ENCODE measurements around the gene SCRN1. TPM values are rescaled to one million over a fixed set of nuclear protein-coding genes. Genes with fewer than 3 reads are reported as not detected.

SCRN1 gene
- total and polyA plus RNA-seq, 2 experiments from 2014 or later = 15.2 to 66.7 TPM

DNA sequence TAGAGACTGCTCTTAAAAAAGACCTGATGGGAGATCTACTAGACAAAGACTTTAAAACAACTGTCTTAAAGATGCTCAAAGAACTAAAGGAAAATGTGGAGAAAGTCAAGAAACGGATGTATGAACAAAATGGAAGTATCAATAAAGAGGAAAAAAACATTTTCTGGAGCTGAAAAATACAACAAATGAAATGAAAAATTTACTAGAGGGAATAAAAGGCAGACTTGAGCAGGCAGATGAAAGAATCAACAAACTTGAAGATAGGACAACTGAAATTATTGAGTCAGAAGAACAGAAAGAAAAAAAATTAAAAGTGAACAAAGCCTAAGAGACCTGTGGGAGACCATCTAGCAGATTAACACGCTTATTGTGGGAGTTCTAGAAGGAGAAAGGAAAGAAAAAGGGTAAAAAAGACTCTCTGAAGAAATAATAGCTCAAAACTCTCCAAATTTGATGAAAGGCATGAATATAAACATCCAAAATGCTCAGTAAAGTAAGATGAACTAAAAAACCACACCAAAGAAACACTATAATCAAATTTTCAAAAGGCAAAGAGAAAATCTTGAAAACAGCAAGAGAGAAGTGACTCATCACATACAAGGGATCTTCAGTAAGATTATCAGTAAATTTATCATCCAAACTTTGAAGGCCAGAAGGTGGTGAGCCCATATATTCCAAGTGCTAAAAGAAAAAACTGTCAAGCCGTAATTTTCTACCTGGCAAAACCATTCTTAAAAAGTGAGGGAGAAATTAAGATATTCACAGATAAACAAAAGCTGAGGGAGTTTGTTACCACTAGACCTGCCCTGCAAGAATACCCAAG, 83.2 kb downstream of the SCRN1 start (continued):
- TF ChIP-seq, protein P1, sequence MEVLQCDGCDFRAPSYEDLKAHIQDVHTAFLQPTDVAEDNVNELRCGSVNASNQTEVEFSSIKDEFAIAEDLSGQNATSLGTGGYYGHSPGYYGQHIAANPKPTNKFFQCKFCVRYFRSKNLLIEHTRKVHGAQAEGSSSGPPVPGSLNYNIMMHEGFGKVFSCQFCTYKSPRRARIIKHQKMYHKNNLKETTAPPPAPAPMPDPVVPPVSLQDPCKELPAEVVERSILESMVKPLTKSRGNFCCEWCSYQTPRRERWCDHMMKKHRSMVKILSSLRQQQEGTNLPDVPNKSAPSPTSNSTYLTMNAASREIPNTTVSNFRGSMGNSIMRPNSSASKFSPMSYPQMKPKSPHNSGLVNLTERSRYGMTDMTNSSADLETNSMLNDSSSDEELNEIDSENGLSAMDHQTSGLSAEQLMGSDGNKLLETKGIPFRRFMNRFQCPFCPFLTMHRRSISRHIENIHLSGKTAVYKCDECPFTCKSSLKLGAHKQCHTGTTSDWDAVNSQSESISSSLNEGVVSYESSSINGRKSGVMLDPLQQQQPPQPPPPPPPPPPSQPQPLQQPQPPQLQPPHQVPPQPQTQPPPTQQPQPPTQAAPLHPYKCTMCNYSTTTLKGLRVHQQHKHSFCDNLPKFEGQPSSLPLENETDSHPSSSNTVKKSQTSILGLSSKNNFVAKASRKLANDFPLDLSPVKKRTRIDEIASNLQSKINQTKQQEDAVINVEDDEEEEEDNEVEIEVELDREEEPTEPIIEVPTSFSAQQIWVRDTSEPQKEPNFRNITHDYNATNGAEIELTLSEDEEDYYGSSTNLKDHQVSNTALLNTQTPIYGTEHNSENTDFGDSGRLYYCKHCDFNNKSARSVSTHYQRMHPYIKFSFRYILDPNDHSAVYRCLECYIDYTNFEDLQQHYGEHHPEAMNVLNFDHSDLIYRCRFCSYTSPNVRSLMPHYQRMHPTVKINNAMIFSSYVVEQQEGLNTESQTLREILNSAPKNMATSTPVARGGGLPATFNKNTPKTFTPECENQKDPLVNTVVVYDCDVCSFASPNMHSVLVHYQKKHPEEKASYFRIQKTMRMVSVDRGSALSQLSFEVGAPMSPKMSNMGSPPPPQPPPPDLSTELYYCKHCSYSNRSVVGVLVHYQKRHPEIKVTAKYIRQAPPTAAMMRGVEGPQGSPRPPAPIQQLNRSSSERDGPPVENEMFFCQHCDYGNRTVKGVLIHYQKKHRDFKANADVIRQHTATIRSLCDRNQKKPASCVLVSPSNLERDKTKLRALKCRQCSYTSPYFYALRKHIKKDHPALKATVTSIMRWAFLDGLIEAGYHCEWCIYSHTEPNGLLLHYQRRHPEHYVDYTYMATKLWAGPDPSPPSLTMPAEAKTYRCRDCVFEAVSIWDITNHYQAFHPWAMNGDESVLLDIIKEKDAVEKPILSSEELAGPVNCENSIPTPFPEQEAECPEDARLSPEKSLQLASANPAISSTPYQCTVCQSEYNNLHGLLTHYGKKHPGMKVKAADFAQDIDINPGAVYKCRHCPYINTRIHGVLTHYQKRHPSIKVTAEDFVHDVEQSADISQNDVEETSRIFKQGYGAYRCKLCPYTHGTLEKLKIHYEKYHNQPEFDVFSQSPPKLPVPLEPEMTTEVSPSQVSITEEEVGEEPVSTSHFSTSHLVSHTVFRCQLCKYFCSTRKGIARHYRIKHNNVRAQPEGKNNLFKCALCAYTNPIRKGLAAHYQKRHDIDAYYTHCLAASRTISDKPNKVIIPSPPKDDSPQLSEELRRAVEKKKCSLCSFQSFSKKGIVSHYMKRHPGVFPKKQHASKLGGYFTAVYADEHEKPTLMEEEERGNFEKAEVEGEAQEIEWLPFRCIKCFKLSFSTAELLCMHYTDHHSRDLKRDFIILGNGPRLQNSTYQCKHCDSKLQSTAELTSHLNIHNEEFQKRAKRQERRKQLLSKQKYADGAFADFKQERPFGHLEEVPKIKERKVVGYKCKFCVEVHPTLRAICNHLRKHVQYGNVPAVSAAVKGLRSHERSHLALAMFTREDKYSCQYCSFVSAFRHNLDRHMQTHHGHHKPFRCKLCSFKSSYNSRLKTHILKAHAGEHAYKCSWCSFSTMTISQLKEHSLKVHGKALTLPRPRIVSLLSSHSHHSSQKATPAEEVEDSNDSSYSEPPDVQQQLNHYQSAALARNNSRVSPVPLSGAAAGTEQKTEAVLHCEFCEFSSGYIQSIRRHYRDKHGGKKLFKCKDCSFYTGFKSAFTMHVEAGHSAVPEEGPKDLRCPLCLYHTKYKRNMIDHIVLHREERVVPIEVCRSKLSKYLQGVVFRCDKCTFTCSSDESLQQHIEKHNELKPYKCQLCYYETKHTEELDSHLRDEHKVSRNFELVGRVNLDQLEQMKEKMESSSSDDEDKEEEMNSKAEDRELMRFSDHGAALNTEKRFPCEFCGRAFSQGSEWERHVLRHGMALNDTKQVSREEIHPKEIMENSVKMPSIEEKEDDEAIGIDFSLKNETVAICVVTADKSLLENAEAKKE (CRISPR knock-in tag; IDR thresholded peaks at IDR 0.05) = no peak

DNA sequence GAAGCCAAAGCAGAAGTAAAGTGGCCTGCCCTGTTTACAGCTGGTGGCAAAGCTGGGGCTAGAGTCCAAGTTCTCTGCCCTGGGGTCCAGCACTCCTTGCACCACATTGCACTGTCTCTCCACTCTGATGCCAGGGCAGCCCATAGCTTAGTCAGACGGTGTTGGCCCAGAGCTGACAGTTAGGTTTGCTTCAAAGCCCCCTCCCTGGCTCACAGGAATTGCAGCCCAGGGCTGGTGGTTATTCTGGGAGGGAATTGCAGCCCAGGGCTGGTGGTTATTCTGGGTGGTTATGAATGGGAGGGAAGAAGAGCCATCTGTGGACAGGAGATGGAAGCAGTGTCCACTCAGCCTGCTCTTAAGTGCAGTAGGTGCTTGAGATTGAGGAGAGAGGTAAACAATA, 88.9 kb downstream of the SCRN1 start:
- no peak for DNase-seq (ENCODE audit: low spot score)
- peak; percentile 41; the same call in 1 of the 3 replicates for ATAC-seq
- H3K36me3 Mint-ChIP-seq (ENCODE audit: low read depth) = peaks cover 59% of the 10 kb centered on the region
- H3F3A ChIP-seq (replicated peaks; ENCODE audit: low read depth) = no peaks in the 10 kb centered on the region
- H3K4me3 Mint-ChIP-seq = no peak overlapping the region
- no peak overlapping the region for H3K27ac Mint-ChIP-seq
- H3K36me3 ChIP-seq (ENCODE audit: insufficient read depth) = peaks cover 10% of the 10 kb centered on the region; the same call in 1 of the 2 replicates
- peaks cover 3% of the 10 kb centered on the region for H3K27me3 Mint-ChIP-seq (ENCODE audit: insufficient read depth, low read depth, poor library complexity)
- TF ChIP-seq CREB1 (CRISPR knock-in tag; IDR thresholded peaks at IDR 0.05; ENCODE audit: low read depth) = no peak
- no peak for TF ChIP-seq ZNF331 (CRISPR knock-in tag; IDR thresholded peaks at IDR 0.05; ENCODE audit: low read depth)
- no peak for TF ChIP-seq NANOG (IDR thresholded peaks at IDR 0.05; ENCODE audit: borderline replicate concordance)
- H4K20me1 ChIP-seq (replicated peaks; ENCODE audit: insufficient read depth) = no peaks in the 10 kb centered on the region; the same call in 1 of the 2 replicates
- H2AFZ ChIP-seq = no peak overlapping the region
- H3K4me3 ChIP-seq = no peak overlapping the region
- H3K27me3 ChIP-seq (ENCODE audit: insufficient read depth) = no peaks in the 10 kb centered on the region
- no peaks in the 10 kb centered on the region for H3K79me2 ChIP-seq (replicated peaks; ENCODE audit: insufficient read depth)
- H3K4me2 ChIP-seq = no peak overlapping the region
- no peaks in the 10 kb centered on the region for H3K9me2 ChIP-seq (ENCODE audit: insufficient read depth)
- no peaks in the 10 kb centered on the region for H3K4me1 ChIP-seq (ENCODE audit: insufficient read depth)
- H3K9me3 Mint-ChIP-seq = peaks cover 11% of the 10 kb centered on the region
- H3K27ac ChIP-seq (ENCODE audit: low read depth) = no peak overlapping the region
- no peaks in the 10 kb centered on the region for H3K4me1 Mint-ChIP-seq

Data from GM23338 (cell line).